Measurements from ENCODE around the gene VTI1A. TPM values are rescaled to one million over a fixed set of nuclear protein-coding genes. Genes with fewer than 3 reads are reported as not detected.

Gene VTI1A
- total RNA-seq, 1 donor from 2014 or later = 34.2 TPM

- Mint-ChIP-seq H3K9me3 (no peaks in the 10 kb centered on the region), H3K36me3 (ENCODE audit: low read depth) (no peaks in the 10 kb centered on the region), H3K4me1 (peaks cover 35% of the 10 kb centered on the region), H3K27ac (ENCODE audit: unreplicated experiment) (no peak overlapping the region), H3K4me3 (no peak overlapping the region), H3K27me3 (ENCODE audit: low read depth) (peaks cover 29% of the 10 kb centered on the region)
- no peak for DNase-seq (ENCODE audit: low read depth, low spot score)
- TF ChIP-seq CTCF (conservative IDR thresholded peaks at IDR 0.05) = no peak
Observed at GRCh38 chr10:112839928-112840654, 393.1 kb downstream of the VTI1A start.

GRCh38 chr10:112841549-112841948 is 394.5 kb downstream of the VTI1A start:
- no peak for TF ChIP-seq CTCF (conservative IDR thresholded peaks at IDR 0.05)
- H3K27me3 Mint-ChIP-seq (ENCODE audit: low read depth) = peaks cover 16% of the 10 kb centered on the region
- no peak overlapping the region for H3K27ac Mint-ChIP-seq (ENCODE audit: unreplicated experiment)
- no peak for DNase-seq (ENCODE audit: low read depth, low spot score)
- no peaks in the 10 kb centered on the region for H3K36me3 Mint-ChIP-seq (ENCODE audit: low read depth)
- H3K9me3 Mint-ChIP-seq = no peaks in the 10 kb centered on the region
- H3K4me1 Mint-ChIP-seq = peaks cover 21% of the 10 kb centered on the region
- no peak overlapping the region for H3K4me3 Mint-ChIP-seq

- Mint-ChIP-seq H3K27ac (ENCODE audit: unreplicated experiment) (no peak overlapping the region), H3K27me3 (ENCODE audit: low read depth) (peaks cover 8% of the 10 kb centered on the region), H3K4me1 (peaks cover 16% of the 10 kb centered on the region), H3K36me3 (ENCODE audit: low read depth) (peaks cover 6% of the 10 kb centered on the region), H3K4me3 (no peak overlapping the region), H3K9me3 (peaks cover 3% of the 10 kb centered on the region)
- no peak for TF ChIP-seq CTCF (conservative IDR thresholded peaks at IDR 0.05)
- no peak for DNase-seq (ENCODE audit: low read depth, low spot score)
Observed at GRCh38 chr10:112842832-112843360, 395.9 kb downstream of the VTI1A start.

GRCh38 chr10:112843623-112844022 is 396.6 kb downstream of the VTI1A start:
- no peak for TF ChIP-seq CTCF (conservative IDR thresholded peaks at IDR 0.05)
- H3K4me3 Mint-ChIP-seq = no peak overlapping the region
- peaks cover 8% of the 10 kb centered on the region for H3K27me3 Mint-ChIP-seq (ENCODE audit: low read depth)
- H3K9me3 Mint-ChIP-seq = peaks cover 9% of the 10 kb centered on the region
- H3K36me3 Mint-ChIP-seq (ENCODE audit: low read depth) = peaks cover 11% of the 10 kb centered on the region
- H3K4me1 Mint-ChIP-seq = peaks cover 11% of the 10 kb centered on the region
- H3K27ac Mint-ChIP-seq (ENCODE audit: unreplicated experiment) = no peak overlapping the region
- no peak for DNase-seq (ENCODE audit: low read depth, low spot score)

GRCh38 chr10:112844681-112845544 is 397.9 kb downstream of the VTI1A start:
- peaks cover 7% of the 10 kb centered on the region for H3K27me3 Mint-ChIP-seq (ENCODE audit: low read depth)
- no peak for DNase-seq (ENCODE audit: low read depth, low spot score)
- H3K27ac Mint-ChIP-seq (ENCODE audit: unreplicated experiment) = no peak overlapping the region
- H3K9me3 Mint-ChIP-seq = peaks cover 13% of the 10 kb centered on the region
- peaks cover 4% of the 10 kb centered on the region for H3K4me1 Mint-ChIP-seq
- peaks cover 14% of the 10 kb centered on the region for H3K36me3 Mint-ChIP-seq (ENCODE audit: low read depth)
- no peak for TF ChIP-seq CTCF (conservative IDR thresholded peaks at IDR 0.05)
- no peak overlapping the region for H3K4me3 Mint-ChIP-seq

Measured in neural crest cell (in vitro differentiated cells).